ENCODE data around the gene PVALEF.

PVALEF gene

GRCh38 chr17:81128338-81128737, 37.0 kb upstream of the PVALEF start:
- no peak for DNase-seq (ENCODE audit: low read depth in 1 of 2, low spot score in 1 of 2)
- Histone ChIP-seq H3K27me3 (ENCODE audit: insufficient read depth, poor library complexity, severe bottlenecking) (no peaks in the 10 kb centered on the region), H3K27ac (replicated peaks) (no peak overlapping the region), H3K4me3 (replicated peaks; ENCODE audit: insufficient read depth, low read length) (no peak overlapping the region)
- TF ChIP-seq GABPA (IDR thresholded peaks at IDR 0.05; ENCODE audit: low read depth): no peak
- TF ChIP-seq REST (IDR thresholded peaks at IDR 0.05; ENCODE audit: insufficient replicate concordance, low read depth): no peak
- TF ChIP-seq POLR2AphosphoS5 (IDR thresholded peaks at IDR 0.05; ENCODE audit: low read depth): no peak
- TF ChIP-seq CTCF (IDR thresholded peaks at IDR 0.05; ENCODE audit: insufficient read depth, low read length): no peak
- TF ChIP-seq SPI1 (IDR thresholded peaks at IDR 0.05; ENCODE audit: borderline replicate concordance, low read depth): no peak

GRCh38 chr17:81128774-81129173, 36.5 kb upstream of the PVALEF start:
- H3K27ac ChIP-seq (replicated peaks): no peak overlapping the region
- no peaks in the 10 kb centered on the region for H3K27me3 ChIP-seq (ENCODE audit: insufficient read depth, poor library complexity, severe bottlenecking)
- H3K4me3 ChIP-seq (replicated peaks; ENCODE audit: insufficient read depth, low read length): no peak overlapping the region
- TF ChIP-seq GABPA (IDR thresholded peaks at IDR 0.05; ENCODE audit: low read depth) (no peak), POLR2AphosphoS5 (IDR thresholded peaks at IDR 0.05; ENCODE audit: low read depth) (no peak), REST (IDR thresholded peaks at IDR 0.05; ENCODE audit: insufficient replicate concordance, low read depth) (no peak), CTCF (IDR thresholded peaks at IDR 0.05; ENCODE audit: insufficient read depth, low read length) (no peak), SPI1 (IDR thresholded peaks at IDR 0.05; ENCODE audit: borderline replicate concordance, low read depth) (no peak)
- no peak for DNase-seq (ENCODE audit: low read depth in 1 of 2, low spot score in 1 of 2)

GRCh38 chr17:81129289-81129688, 36.0 kb upstream of the PVALEF start:
- no peak overlapping the region for H3K27ac ChIP-seq (replicated peaks)
- no peak for DNase-seq (ENCODE audit: low read depth in 1 of 2, low spot score in 1 of 2)
- H3K27me3 ChIP-seq (ENCODE audit: insufficient read depth, poor library complexity, severe bottlenecking): no peaks in the 10 kb centered on the region
- no peak overlapping the region for H3K4me3 ChIP-seq (replicated peaks; ENCODE audit: insufficient read depth, low read length)
- TF ChIP-seq POLR2AphosphoS5 (IDR thresholded peaks at IDR 0.05; ENCODE audit: low read depth) (no peak), GABPA (IDR thresholded peaks at IDR 0.05; ENCODE audit: low read depth) (no peak), SPI1 (IDR thresholded peaks at IDR 0.05; ENCODE audit: borderline replicate concordance, low read depth) (no peak), CTCF (IDR thresholded peaks at IDR 0.05; ENCODE audit: insufficient read depth, low read length) (no peak), REST (IDR thresholded peaks at IDR 0.05; ENCODE audit: insufficient replicate concordance, low read depth) (no peak)
